ENCODE measurements around the gene STMP1.
A peak's percentile ranks its signal among the peaks of the same experiment; 100 is the strongest.
"Not testable (repeated sequence)": the region's sequence is repeated elsewhere in the genome, so short reads cannot be mapped to it uniquely, and the experiment has no call there.

The STMP1 gene

GRCh38 chr7:135665042-135665441 is 2.7 kb downstream of the STMP1 start:
- no peak for DNase-seq

GRCh38 chr7:135666156-135666555 is 3.8 kb downstream of the STMP1 start:
- DNase-seq: no peak

DNA sequence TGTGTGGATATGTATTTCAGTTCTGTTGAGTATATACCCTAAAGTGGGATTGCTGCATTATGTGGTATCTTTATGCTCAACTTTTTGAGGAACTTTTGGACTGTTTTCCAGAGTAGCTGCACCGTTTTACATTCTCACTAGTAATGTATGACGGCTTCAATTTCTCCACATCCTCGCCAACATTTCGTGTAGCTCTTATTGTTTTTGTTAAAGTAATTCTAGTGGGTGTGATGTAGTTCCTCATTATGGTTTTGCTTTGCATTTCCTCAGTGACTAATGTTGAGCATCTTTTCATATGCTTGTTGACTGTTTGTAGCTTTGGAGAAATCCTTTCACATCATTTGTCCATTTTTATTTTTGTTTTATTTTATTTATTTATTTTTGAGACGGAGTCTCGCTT is 4.5 kb downstream of the STMP1 start:
- no peak for DNase-seq

DNA sequence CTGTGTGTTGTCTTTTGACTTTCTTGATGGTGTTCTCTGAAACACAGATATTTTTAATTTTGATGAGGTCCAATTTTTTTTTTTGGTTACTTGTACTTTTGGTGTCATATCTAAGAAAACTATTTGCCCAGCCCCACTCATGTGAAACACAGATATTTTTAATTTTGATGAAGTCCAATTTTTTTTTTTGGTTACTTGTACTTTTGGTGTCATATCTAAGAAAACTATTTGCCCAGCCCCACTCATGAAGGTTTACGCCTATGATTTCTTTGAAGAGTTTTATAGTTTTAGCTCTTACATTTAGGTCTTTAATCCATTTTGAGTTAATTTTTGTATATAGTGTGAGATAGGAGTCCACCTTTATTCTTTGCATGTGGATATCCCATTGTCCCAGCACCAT is 5.3 kb downstream of the STMP1 start:
- DNase-seq: not testable (repeated sequence)

DNA sequence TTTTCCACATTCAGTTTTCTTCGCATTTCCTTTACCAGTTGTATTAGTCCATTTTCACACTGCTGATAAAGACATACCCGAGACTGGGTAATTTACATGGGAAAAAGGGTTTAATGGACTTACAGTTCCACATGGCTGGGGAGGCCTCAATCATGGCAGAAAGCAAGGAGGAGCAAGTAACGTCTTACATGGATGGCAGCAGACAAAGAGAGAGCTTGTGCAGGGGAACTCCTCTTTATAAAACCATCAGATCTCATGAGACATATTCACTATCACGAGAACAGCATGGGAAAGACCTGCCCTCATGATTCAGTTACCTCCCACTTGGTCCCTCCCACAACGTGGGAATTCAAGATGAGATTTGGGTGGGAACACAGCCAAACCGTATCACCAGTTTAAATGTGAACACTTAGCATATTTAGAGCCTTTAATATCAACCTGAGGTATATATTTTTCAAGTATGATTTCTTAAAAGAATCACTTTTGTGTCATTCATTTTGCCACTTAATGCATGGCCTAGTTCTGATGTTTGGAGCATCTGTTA is 6.6 kb downstream of the STMP1 start:
- DNase-seq: not testable (repeated sequence)

DNA sequence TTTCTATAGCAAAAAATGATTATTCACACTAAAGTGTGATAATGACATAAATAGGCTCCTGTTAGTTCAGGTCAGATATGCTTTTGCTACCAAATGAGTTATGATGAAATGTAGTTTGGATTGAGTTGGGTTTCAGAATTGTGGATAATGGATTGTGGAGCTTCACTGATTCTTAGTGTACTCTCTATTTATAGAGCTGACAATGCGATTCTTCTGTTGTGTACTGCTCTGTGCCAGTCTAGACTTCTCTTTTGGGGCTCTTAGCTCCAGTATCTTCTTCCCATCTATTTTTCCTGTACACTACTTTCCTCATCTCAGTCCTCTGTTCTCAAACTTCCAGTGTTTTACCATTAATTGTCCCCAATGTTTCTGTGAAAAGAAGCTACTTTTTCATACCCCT is 7.5 kb downstream of the STMP1 start:
- DNase-seq: no peak

DNA sequence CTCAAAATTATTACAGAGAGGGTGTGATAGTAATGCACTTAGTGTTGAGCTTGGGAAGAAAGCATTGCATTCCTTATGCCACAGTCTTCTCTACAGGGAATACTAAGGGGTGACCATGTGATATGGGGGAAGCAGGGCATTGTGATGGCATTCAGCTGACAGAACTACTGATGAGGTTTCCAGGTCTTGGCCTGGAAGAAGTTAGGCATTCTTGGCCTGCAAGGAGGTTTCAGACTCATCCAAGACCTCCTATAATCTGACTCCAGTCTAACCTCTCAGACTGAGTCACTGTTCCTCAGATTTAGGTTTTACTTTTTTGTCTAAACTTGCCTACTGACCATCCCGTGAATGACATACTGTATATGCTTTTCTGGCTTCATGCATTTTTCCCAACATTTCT is 7.9 kb downstream of the STMP1 start:
- no peak for DNase-seq

DNA sequence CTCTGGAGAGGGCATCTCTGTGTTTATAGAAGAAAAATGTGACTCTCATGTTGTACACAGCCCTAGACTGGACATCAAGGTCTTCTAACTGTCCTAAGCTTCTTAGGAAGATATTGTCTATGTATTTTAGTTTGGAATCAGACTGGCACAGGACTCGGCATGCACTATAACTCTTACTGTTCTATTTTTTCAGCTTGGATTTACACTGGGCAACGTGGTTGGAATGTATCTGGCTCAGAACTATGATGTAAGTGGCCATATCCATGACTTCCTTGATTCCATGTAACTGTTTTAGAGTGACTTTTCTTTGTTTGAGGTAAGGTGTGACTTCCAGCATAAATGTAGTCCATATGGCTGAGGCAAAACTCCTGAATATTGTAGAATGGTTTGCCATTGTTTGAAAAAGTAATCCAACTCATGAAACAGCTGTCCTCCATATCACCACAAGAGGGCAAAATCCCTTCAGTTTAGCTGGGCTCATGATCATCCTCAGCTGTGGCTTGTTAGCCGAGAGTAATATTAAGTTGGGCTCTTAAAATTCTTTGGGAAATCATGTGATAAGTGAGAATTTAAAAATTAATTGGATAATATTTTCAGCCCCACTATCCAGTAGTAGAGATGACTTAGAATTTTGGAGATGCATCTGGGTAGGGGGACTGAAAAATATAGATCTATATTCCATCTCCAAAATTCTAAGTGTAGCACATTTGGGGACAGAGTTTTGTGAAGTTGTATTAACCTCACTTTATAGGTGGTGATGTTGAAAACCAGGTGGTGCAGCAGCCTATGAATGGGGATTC is 10.4 kb downstream of the STMP1 start:
- DNase-seq: peak; percentile 46

DNA sequence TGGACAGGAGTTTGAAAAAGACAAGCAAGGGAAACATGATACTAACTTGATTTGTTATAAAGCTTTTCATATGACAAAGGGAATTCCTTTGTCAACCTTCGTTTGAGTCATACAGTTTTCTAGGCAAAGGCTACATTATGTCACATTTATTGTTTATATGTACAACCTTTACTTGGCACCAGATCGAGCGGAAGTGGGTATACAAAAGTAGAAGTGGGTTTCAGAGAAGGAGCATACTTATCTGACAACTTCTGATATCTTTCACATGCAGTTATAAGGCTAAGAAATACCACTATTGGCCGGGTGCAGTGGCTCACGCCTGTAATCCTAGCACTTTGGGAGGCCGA is 11.0 kb downstream of the STMP1 start:
- DNase-seq: no peak

- DNase-seq: peak; percentile 50
These were observed 16.6 kb downstream of the STMP1 start for GRCh38 chr7:135678612-135679575.

GRCh38 chr7:135681762-135682161 is 19.4 kb downstream of the STMP1 start:
- DNase-seq: no peak

DNA sequence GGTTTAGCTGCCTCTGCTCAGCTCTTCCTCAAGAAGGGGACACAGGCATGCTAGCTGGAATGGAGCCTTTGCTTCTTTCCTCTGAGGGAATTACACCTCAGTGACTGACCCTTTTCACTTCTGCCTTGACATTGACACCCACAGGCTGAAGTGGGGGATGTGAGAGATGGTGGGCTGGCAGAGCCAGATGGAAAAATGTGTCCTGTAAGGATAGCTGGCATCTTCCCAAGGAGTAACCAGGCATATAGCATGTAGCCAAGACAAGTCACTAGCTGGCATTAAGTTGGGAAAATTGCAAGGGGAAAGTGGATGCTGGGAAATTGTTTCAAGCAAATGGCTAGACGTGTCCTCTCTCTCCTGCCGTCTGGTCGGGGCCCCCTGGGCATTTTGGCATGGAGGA is 19.9 kb downstream of the STMP1 start:
- DNase-seq: no peak

DNA sequence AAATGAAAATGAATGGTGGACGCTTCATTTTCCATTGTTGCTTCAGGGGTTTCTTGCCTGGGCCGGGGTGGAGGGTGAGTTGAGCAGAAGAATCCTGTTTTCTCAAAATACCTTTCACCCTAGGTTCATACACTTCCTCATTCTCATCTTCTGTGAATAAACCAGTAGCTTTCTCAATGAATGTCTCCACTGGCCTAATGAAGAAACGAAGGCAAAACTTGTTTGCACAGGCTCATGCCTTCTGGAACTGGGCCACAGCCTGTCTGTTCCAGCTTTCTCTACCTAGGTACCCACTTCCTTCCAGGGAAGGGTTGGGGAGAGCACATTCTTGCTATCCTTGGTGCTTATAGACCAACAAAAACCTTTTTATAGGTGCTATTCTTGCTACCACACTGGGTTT is 21.3 kb downstream of the STMP1 start:
- no peak for DNase-seq

- DNase-seq: no peak
These were observed 21.8 kb downstream of the STMP1 start for GRCh38 chr7:135684136-135684535.

DNA sequence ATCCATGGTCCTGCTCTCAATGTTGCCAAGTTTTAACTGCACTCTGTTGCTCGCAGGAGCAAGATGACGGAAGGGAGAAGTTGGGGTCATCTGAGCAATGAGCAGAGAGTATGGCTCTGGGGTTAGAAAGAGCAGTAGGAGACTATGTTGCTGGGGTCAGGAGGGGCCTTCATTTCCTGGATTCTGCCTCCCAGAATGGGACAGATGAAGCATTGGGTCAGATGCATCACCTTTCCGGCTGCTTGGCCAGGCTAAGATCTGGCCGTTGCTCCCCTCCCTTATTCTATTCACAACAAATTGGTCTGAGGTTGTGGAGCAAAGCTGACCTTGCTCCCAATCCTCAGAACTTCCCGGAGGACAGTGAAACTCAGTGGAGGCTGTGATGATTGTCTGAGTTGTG is 22.4 kb downstream of the STMP1 start:
- no peak for DNase-seq

DNA sequence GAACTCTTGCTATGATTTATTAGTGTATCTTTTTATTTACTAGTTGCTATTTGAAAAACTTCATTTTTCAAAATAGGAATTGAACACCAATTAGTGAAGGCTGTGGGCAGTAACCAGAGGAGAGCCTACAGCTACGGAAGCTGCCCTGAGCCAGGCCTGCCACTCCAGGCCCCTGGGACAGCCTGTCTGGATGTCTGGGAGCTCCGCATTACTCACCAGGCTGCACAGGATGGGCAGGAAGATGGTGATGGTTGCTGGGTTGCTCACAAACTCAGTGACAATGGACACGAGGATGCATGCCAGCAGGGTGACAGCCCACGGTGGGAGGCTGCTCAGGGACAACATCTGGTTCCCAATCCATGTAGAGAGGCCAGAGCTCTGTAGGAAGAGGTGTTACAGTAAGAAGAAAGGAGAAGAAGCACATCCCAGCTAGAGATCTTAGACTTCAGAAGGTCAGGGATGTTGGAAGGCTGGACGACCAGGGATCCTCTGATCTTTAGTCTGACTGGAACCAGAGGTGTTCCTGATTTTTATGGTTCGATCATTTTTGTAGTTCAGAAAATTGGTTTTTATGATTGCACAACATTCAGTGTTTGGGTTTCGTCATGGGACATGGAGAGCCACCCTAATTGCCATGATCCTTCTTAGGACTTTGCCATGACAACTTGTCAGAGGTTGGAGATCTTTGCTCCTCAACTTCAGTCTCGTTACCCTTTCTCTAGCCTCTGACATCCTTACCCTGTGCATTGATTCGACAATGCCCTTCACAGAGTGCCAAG is 23.2 kb downstream of the STMP1 start:
- no peak for DNase-seq

DNA sequence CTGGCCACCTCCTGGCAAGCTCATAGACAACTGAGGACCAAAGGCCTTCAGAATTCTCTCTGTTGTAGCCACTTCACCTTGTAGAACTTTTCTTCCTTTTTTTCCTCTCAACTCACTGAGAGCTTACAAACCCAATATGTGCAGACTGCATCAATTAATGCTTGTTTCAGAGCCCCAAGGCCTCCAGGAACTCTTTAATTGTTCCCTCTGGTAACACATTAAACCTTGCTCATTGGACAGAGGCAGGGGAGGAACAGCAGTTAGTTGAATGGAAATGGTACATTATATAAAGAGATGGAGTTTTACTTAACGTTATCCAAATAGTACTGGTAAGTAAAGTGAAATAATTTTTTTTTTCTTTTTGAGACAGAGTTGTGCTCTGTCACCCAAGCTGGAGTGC is 25.2 kb downstream of the STMP1 start:
- DNase-seq: no peak

DNA sequence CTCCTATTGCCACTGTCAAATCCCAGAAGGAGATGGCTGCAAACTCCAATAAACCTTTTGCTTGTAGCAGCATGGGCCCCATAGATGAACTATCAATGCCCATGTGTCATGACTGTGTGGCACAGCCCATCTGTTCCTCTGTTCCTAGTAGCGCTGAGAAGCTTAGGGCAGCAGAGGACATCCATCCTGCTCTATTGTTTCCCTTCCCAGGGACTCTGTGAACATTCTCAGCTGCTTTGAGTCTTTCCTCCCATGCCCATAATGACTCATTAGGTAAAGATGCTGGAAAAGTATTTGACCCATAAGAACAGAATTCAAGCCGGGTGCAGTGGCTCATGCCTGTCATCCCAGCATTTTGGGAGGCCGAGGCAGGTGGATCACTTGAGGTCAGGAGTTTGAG is 28.3 kb downstream of the STMP1 start:
- no peak for DNase-seq

DNA sequence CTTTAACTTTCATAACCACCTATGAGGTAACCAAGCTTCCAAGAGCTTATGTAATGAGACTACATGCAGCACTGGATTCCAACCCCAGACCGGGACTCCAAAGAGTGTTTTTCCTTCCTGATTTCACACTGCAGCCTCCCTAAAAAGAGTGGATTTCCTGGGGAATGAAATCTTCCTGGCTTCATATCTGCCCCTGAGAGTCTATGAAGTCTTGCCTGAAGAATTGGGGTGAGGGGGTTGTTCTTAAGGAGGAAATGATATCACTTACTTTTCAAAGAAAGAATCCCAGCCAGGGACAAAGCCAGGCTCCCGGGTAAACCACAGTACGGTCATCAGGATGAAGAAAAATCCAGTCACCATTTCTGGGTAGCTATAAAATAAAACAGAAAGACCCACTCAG is 29.7 kb downstream of the STMP1 start:
- no peak for DNase-seq

- not testable (repeated sequence) for DNase-seq
These were observed 30.3 kb downstream of the STMP1 start for GRCh38 chr7:135692606-135693005.

DNA sequence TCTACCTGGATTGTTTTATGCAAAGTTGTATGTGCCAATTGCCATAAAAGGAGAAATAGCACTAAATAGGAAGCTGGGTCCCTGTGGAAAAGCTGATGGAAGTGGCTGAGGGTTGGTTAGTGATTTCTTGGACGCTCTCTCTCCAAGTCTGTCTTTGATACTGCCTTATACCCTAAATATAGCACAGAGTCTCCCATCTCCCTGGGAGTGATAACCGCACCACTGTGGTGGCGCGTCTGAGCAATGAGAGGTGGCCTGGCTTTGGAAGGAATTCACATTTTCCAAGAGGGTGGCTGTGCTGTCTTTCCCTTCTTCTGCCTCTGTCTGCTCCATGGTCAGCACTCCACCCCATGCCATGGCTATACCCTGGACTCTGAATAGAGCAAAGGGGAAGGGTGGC is 31.2 kb downstream of the STMP1 start:
- DNase-seq: no peak

GRCh38 chr7:135697276-135698049 is 35.1 kb downstream of the STMP1 start:
- no peak for DNase-seq
